Breast epithelium (tissue), 4 donors: ENCODE measurements around the gene CCL24. TPM values are rescaled to one million over a fixed set of nuclear protein-coding genes. Genes with fewer than 3 reads are reported as not detected.

Experiments
- DNase-seq, 2 donors: peaks; one replicate each; pipeline ENCODE4 v3.0.0-alpha.2; 2019; ENCODE audit warnings: low spot score in 2 of 2
- H3K27ac ChIP-seq, 2 donors: fragments of 200-600 bp; sonication (generic) in 1 of 2; one replicate each; pipeline ENCODE4 v1.5.1; 2016 to 2019; ENCODE audit warnings: mild to moderate bottlenecking in 1 of 2
- H3K27me3 ChIP-seq, 2 donors: fragments of 200-600 bp; sonication (generic) in 1 of 2; one replicate each; pipeline versions ENCODE4 v1.5.1 to v1.6.0; 2017 to 2019; ENCODE audit warnings: control low read depth in 1 of 2, mild to moderate bottlenecking in 1 of 2
- H3K36me3 ChIP-seq: fragments of 200-600 bp; one replicate; pipeline ENCODE4 v1.5.1; 2019
- H3K4me1 ChIP-seq, 2 donors: fragments of 200-600 bp; sonication (generic); one replicate each; pipeline ENCODE4 v1.5.1; 2016 to 2019; ENCODE audit warnings: control low read depth in 1 of 2
- H3K4me3 ChIP-seq, 3 donors: fragments of 200-600 bp; sonication (generic); 1 replicate in 2 of 3; 2 replicates in 1 of 3; pipeline ENCODE4 v1.5.1; 2016 to 2019; ENCODE audit warnings: mild to moderate bottlenecking in 3 of 3, moderate library complexity in 2 of 3
- H3K9me3 ChIP-seq, 2 donors: fragments of 200-600 bp; sonication (generic) in 1 of 2; one replicate each; pipeline ENCODE4 v1.5.1; 2016 to 2019; ENCODE audit warnings: control low read depth in 1 of 2
- POLR2A ChIP-seq: fragments of 450-650 bp; IDR thresholded peaks from one replicate; pipeline ENCODE4 v1.6.1; 2016; ENCODE audit warnings: antibody characterized with exemption, mild to moderate bottlenecking, moderate library complexity
- POLR2AphosphoS5 ChIP-seq, 3 donors: sonication (generic); formaldehyde crosslinking; IDR thresholded peaks; one replicate each; pipeline ENCODE4 v1.6.1; 2017; ENCODE audit warnings: antibody characterized with exemption in 3 of 3
- intact Hi-C: fragments of 100-400 bp; cut with DNase I; formaldehyde crosslinking; loops from one replicate; pipeline ENCODE4 v1.15.1; 2023; ENCODE audit warnings: low total_unique reads
- total RNA-seq, 3 donors: library from RNA; depleted of rRNA; stranded (reverse); fragments of >200 nt; gene quantifications; one replicate each; pipeline ENCODE4 v1.1.0, GENCODE V29; 2016
- TF ChIP-seq, protein P1 (sequence below), 3 donors: fragments of 450-650 bp; IDR thresholded peaks; one replicate each; pipeline ENCODE4 v1.5.1; 2016 to 2017; ENCODE audit warnings: antibody characterized with exemption in 3 of 3, mild to moderate bottlenecking in 3 of 3, moderate library complexity in 3 of 3

Gene CCL24
- total RNA-seq, 3 donors from 2014 or later = 1.3 TPM; not detected in 2

DNA sequence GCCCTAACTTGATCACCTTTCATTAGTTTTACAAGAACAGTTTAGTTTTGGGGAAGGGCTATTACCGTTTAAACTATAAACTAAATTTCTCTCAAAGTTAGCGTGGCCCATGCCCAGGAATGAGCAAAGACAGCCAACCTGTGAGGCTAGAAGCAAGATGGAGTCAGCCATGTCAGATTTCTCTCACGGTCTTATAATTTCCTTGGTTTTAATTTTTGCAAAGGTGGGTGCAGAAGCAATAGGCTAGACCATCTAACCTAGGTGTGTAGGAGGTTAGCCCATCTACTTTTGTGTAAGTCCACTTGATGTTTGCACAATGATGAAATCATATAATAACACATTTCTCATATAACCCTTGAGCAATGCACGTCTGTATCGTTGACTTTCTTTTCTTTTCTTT, 8.9 kb downstream of the CCL24 start:
- peaks cover 12 to 21% of the 10 kb centered on the region in 2 donors for H3K9me3 ChIP-seq

DNA sequence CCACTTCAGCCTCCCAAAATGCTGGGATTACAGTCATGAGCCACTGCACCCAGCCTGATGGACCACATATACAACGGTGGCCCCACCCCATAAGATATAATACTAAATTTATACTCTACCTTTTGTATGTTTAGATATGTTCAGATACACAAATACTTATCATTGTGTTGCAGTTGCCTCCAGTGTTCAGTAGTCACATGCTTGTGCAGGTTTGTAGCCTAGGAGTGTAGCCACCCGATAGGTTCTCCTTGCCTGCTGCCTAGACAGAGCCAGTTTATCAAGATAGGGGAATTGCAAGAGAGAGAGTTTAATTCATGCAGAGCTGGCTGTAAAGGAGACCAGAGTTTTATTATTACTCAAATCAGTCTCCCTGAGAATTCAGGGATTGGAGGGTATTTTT, 9.6 kb downstream of the CCL24 start:
- Histone ChIP-seq H3K4me3 (no peak overlapping the region), H3K27me3 (no peaks in the 10 kb centered on the region), H3K9me3 (peaks cover 12 to 21% of the 10 kb centered on the region in 2 donors), H3K36me3 (no peaks in the 10 kb centered on the region), H3K27ac (no peak overlapping the region), H3K4me1 (no peaks in the 10 kb centered on the region)
- no peak for DNase-seq
- intact Hi-C loops = no loop called here
- no peak for TF ChIP-seq POLR2AphosphoS5 (IDR thresholded peaks at IDR 0.05)

More for the DNA sequence above, 8.9 kb downstream of the CCL24 start:
- Histone ChIP-seq H3K4me3 (no peak overlapping the region), H3K27ac (no peak overlapping the region), H3K27me3 (no peaks in the 10 kb centered on the region), H3K36me3 (no peaks in the 10 kb centered on the region), H3K4me1 (no peaks in the 10 kb centered on the region)
- TF ChIP-seq POLR2AphosphoS5 (IDR thresholded peaks at IDR 0.05) (no peak), POLR2A (no peak)
- TF ChIP-seq, protein P1, sequence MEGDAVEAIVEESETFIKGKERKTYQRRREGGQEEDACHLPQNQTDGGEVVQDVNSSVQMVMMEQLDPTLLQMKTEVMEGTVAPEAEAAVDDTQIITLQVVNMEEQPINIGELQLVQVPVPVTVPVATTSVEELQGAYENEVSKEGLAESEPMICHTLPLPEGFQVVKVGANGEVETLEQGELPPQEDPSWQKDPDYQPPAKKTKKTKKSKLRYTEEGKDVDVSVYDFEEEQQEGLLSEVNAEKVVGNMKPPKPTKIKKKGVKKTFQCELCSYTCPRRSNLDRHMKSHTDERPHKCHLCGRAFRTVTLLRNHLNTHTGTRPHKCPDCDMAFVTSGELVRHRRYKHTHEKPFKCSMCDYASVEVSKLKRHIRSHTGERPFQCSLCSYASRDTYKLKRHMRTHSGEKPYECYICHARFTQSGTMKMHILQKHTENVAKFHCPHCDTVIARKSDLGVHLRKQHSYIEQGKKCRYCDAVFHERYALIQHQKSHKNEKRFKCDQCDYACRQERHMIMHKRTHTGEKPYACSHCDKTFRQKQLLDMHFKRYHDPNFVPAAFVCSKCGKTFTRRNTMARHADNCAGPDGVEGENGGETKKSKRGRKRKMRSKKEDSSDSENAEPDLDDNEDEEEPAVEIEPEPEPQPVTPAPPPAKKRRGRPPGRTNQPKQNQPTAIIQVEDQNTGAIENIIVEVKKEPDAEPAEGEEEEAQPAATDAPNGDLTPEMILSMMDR (IDR thresholded peaks at IDR 0.05) = no peak
- intact Hi-C loops = no loop called here
- DNase-seq = no peak

DNA sequence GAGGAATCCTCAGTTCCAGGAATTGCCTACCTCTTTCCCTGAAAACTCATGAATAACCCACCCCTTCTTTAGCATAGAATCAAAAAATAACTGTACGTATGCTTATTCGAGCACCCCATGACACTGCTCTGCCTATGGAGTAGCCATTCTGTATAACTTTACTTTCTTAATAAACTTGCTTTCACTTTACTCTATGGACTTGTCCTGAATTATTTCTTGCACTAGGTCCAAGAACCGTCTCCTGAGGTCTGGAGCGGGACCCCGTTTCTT, 11.1 kb downstream of the CCL24 start:
- TF ChIP-seq POLR2A (no peak), POLR2AphosphoS5 (IDR thresholded peaks at IDR 0.05) (no peak)
- TF ChIP-seq, protein P1 (IDR thresholded peaks at IDR 0.05) = no peak
- no peaks in the 10 kb centered on the region for H3K4me1 ChIP-seq
- H3K4me3 ChIP-seq = no peak overlapping the region
- intact Hi-C loops = no loop called here
- DNase-seq = no peak
- H3K27me3 ChIP-seq = no peaks in the 10 kb centered on the region
- no peak overlapping the region for H3K27ac ChIP-seq
- H3K9me3 ChIP-seq = peaks cover 11 to 15% of the 10 kb centered on the region in 2 donors
- H3K36me3 ChIP-seq = no peaks in the 10 kb centered on the region

DNA sequence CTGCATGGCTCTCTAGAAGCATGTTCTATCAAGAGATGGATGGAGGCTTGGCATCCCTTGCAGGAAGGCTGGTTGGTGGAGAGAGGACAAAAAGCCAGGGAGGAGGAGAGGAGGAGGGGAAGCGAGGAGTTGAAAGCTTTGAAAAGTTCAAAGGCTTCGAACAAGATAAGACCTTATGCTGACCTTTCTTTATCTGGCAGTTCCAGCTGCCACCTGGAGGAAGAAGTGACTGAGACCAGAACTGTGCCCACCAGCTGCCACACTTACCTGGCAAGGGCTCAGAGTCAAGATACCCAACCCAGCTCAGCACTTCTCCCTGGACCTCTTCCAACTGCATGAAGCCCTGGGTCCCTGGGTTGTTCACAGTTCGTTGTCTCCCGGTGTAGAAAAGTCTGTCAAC, 14.8 kb downstream of the CCL24 start:
- H3K36me3 ChIP-seq = no peaks in the 10 kb centered on the region
- TF ChIP-seq, protein P1 (IDR thresholded peaks at IDR 0.05) = no peak
- no peak for TF ChIP-seq POLR2A
- no peak for TF ChIP-seq POLR2AphosphoS5 (IDR thresholded peaks at IDR 0.05)
- H3K9me3 ChIP-seq = no peaks in the 10 kb centered on the region
- DNase-seq = no peak
- intact Hi-C loops = no loop called here
- no peak overlapping the region for H3K4me3 ChIP-seq
- H3K27ac ChIP-seq = no peak overlapping the region
- no peaks in the 10 kb centered on the region for H3K27me3 ChIP-seq
- H3K4me1 ChIP-seq = no peaks in the 10 kb centered on the region

DNA sequence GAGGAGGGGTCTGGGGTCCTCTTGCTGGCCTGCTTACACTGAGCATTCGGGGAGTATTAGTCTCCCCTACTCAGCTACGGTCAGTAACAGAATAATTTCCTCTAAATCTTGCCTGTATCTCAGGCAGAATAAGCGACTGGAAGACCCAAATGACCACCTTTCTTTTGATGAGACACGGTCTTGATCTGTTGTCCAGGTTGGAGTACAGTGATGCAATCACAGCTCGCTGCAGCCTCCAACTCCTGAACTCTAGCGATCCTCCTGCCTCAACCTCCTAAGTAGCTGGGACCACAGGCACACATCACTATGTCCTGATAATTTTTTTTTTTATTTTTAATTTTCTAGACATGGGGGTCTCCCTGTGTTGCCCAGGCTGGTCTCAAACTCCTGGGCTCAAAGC, 17.2 kb downstream of the CCL24 start:
- no peak for TF ChIP-seq POLR2A
- TF ChIP-seq POLR2AphosphoS5 (IDR thresholded peaks at IDR 0.05) = no peak
- TF ChIP-seq, protein P1 (IDR thresholded peaks at IDR 0.05) = no peak
- H3K4me1 ChIP-seq = no peaks in the 10 kb centered on the region
- no peak overlapping the region for H3K27ac ChIP-seq
- no peaks in the 10 kb centered on the region for H3K36me3 ChIP-seq
- intact Hi-C loops = no loop called here
- no peaks in the 10 kb centered on the region for H3K27me3 ChIP-seq
- no peak for DNase-seq
- H3K9me3 ChIP-seq = no peaks in the 10 kb centered on the region
- no peak overlapping the region for H3K4me3 ChIP-seq

DNA sequence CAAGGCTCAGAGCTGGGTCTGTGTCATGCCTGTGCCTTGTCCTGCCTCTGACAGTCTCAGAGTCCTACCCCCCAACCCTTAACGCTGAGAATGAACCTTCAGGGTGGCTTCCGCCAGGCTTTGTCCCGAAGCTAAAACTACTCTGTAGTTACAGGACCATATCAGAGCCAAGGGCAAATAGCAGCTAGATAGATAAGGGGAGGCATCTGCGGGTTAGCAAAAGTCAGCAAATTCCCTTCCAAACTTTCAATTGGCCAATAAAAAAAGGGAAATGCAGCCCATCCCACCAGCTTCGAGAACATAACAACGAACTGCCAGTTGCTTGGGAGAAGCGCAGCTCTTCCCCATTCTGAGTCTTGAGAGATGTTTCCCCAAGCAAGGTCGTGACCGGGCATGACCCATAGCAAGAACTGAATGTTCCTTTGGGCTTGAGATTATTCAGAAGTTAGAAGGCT, 17.7 kb downstream of the CCL24 start:
- Histone ChIP-seq H3K36me3 (no peaks in the 10 kb centered on the region), H3K27me3 (no peaks in the 10 kb centered on the region), H3K4me3 (no peak overlapping the region), H3K4me1 (no peaks in the 10 kb centered on the region), H3K27ac (peak overlapping the region in 1 of 2 donors; percentile 38), H3K9me3 (no peaks in the 10 kb centered on the region)
- TF ChIP-seq, protein P1 (IDR thresholded peaks at IDR 0.05) = no peak
- TF ChIP-seq POLR2AphosphoS5 (IDR thresholded peaks at IDR 0.05) (peak in 1 of 3 donors; percentile 95), POLR2A (no peak)
- intact Hi-C loops = no loop called here
- peak in 1 of 2 donors; percentile 26 for DNase-seq
